VCaP (cell line): ENCODE measurements around the gene KXD1.
A peak's percentile ranks its signal among the peaks of the same experiment; 100 is the strongest.

ENCODE experiments used
- H3K27ac ChIP-seq: fragments of 450-650 bp; 2 replicates; pipeline ENCODE4 v1.5.1; 2017
- TF ChIP-seq, protein P1 (sequence below): fragments of 450-650 bp; conservative IDR thresholded peaks from 2 replicates; pipeline ENCODE4 v1.5.1; 2017; ENCODE audit warnings: mild to moderate bottlenecking, moderate library complexity

Gene KXD1

DNA sequence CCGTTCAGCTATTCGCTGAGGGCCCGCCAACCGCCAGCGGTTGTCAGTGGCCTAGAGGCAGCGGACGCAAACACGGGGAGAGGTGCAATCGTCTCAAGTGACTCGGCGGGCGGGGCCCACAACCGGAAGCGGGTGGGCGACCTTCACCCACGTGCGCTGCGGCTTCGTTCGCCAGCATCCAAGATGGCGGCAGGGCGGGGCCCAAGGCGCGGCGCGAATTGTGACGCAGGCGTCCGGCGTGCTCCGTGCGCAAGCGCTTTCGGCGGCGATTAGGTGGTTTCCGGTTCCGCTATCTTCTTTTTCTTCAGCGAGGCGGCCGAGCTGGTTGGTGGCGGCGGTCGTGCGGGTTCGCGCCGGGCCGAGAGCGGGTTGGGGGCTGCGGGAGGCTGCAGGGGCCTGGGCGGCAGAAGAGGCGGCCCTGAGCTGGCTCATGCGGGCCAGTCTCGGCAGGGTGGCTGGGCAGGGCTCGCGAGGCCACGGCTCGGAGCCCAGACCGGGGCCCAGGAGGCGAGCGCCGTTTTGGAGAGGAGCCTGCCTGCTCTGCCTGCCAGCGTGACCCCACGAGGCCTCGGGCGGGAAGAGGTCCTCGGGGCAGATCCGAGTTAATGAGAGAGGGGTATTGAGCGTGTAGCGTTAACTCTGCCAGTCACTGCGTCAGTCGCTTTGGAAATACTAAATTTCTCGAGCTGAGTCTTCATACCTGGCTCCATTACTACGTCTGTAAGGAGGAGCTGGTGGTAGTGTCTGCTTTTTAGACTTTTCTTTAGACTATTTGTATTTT, 14.1 kb downstream of the KXD1 start, which contains the start of gene UBA52:
Gene UBA52 (plus strand): TSS at position 294 of the 781 bp plus-strand sequence. CDS start 1,444 bp downstream, outside the sequence.
- TF ChIP-seq, protein P1, sequence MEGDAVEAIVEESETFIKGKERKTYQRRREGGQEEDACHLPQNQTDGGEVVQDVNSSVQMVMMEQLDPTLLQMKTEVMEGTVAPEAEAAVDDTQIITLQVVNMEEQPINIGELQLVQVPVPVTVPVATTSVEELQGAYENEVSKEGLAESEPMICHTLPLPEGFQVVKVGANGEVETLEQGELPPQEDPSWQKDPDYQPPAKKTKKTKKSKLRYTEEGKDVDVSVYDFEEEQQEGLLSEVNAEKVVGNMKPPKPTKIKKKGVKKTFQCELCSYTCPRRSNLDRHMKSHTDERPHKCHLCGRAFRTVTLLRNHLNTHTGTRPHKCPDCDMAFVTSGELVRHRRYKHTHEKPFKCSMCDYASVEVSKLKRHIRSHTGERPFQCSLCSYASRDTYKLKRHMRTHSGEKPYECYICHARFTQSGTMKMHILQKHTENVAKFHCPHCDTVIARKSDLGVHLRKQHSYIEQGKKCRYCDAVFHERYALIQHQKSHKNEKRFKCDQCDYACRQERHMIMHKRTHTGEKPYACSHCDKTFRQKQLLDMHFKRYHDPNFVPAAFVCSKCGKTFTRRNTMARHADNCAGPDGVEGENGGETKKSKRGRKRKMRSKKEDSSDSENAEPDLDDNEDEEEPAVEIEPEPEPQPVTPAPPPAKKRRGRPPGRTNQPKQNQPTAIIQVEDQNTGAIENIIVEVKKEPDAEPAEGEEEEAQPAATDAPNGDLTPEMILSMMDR: no peak
- peak within 1 kb of the TSS; percentile 93 for H3K27ac ChIP-seq

DNA sequence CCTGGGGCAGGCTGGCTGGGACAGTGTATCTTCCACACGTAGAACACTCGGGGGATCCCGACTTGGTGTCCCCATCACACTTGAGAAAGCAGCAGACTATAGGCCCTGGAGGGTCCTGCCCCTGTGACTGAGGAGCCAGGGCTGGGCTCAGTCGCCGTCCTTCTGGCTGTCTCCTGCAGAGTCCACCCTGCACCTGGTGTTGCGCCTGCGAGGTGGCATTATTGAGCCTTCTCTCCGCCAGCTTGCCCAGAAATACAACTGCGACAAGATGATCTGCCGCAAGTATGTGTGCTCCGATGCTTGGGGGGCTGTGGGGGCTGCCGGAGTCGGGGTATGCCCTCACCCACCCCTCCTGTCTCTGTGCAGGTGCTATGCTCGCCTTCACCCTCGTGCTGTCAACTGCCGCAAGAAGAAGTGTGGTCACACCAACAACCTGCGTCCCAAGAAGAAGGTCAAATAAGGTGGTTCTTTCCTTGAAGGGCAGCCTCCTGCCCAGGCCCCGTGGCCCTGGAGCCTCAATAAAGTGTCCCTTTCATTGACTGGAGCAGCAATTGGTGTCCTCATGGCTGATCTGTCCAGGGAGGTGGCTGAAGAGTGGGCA, 17.1 kb downstream of the KXD1 start:
- TF ChIP-seq, protein P1: no peak
- no peak overlapping the region for H3K27ac ChIP-seq

DNA sequence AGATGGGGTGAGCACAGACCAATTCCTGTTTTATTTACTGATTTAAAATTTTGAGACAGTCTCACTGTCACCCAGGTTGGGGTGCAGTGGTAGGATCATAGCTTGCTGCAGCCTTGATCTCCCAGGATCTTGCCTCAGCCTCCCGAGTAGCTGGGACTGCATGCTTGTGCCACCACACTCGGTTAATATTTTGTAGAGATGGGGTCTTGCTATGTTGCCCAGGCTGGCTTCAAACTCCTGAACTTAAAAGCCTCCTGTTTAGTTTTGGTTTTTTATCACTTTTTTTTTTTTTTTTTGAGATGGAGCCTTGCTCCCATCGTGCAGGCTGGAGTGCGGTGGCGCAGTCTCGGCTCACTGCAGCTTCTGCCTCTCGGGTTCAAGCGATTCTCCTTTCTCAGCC, 18.7 kb downstream of the KXD1 start:
- no peak overlapping the region for H3K27ac ChIP-seq
- TF ChIP-seq, protein P1: no peak

DNA sequence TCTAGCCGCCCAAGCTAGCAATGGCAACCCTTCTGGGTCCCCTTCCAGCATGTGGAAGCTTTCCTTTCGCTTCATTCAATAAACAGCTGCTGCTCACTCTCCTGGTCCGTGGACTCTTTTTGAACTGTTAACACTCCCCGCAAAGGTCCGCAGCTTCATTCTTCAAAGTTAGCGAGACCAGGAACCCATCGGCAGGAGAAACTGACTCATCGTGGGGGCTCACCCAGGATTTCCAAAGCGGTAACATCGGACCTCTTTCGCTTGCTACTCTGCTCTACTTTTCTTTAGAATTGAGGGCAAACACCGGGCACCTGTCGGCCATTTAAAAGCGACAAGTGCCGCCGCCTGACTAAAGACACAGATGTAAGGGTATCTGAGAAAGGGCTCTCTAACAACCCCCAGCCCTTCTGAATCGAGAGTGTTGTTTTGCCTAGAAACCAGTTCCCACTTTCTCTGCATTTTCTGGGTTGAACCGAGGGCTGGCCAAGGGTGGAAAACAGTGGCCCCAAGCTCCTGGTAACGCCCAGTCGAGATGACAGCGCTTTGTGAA, 19.8 kb downstream of the KXD1 start:
- no peak overlapping the region for H3K27ac ChIP-seq
- TF ChIP-seq, protein P1: no peak

DNA sequence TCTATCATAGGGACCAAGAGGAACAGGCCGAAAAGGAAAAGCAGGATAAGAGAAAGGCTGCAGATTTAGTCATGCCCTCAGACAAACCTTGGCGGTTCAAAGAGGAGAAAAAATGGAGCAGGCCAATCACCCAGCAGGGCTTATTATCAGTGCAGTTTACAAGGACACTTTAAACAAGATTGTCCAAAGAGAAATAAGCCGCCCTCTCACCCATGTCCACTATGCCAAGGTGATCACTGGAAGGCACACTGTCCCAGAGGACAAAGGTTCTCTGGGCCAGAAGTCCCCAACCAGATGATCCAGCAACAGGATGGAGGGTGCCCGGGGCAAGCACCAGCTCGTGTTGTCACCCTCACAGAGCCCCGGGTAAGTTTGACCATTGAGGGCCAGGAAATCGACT, 22.6 kb downstream of the KXD1 start:
- H3K27ac ChIP-seq: no peak overlapping the region
- TF ChIP-seq, protein P1: no peak

DNA sequence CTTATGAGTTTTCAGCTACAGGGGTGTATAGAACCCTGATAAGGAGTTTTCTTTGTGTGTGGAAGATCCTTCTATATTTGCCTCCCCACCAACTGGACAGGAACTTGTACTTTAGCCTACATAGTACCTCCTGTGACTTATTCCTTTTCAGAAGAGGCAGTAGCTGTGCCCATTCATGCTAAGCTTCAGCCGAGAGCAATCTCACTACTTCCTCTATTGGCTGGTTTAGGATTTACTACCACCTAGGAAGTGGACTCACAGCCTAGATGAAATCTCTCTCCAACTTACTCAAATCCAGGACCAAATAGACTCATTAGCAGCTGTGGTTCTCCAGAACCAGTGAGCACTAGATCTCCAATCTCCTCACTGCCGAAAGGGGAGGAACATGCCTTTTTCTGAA, 28.6 kb downstream of the KXD1 start:
- TF ChIP-seq, protein P1: no peak
- H3K27ac ChIP-seq: no peak overlapping the region

DNA sequence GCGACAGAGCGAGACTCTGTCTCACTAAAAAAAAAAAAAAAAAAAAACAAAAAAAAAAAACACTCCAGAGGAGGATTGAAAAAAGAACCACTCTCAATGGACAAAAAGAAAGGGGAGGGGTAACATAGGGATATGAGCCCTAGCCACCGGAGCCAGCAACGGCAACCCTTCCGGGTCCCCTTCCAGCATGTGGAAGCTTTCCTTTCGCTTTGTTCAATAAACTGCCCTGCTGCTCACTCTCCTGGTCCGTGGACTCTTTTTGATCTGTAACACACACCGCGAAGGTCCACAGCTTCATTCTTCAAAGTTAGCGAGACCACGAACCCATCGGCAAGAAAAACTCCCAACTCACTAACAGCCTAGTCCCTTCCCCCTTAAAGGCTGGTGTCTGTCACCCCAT, 29.9 kb downstream of the KXD1 start:
- H3K27ac ChIP-seq: no peak overlapping the region
- TF ChIP-seq, protein P1: no peak
